ENCODE measurements around the gene SLC39A3.
A peak's percentile ranks its signal among the peaks of the same experiment; 100 is the strongest.

Gene SLC39A3

GRCh38 chr19:2702170-2703076 lies 37.4 kb downstream of the SLC39A3 start, which contains the start of gene GNG7:
Gene GNG7, minus strand, starts transcription at chr19:2702694. Its CDS starts 182,006 bp downstream, at chr19:2520688.
- peak; percentile 99 for DNase-seq (ENCODE audit: low spot score)

- no peak for DNase-seq (ENCODE audit: low spot score)
These were observed 38.3 kb downstream of the SLC39A3 start for GRCh38 chr19:2701361-2702169.

- no peak for DNase-seq (ENCODE audit: low spot score)
These were observed 39.0 kb downstream of the SLC39A3 start for GRCh38 chr19:2700660-2701360.

- DNase-seq (ENCODE audit: low spot score) = no peak
These were observed 40.2 kb downstream of the SLC39A3 start for GRCh38 chr19:2699413-2700140.

GRCh38 chr19:2694196-2694595 lies 45.6 kb downstream of the SLC39A3 start:
- DNase-seq (ENCODE audit: low spot score) = no peak

GRCh38 chr19:2693492-2694160 lies 46.2 kb downstream of the SLC39A3 start:
- DNase-seq (ENCODE audit: low spot score) = no peak

GRCh38 chr19:2691951-2692350 lies 47.9 kb downstream of the SLC39A3 start:
- DNase-seq (ENCODE audit: low spot score) = no peak

GRCh38 chr19:2690856-2691255 lies 49.0 kb downstream of the SLC39A3 start:
- no peak for DNase-seq (ENCODE audit: low spot score)

GRCh38 chr19:2686360-2686759 lies 53.5 kb downstream of the SLC39A3 start:
- DNase-seq (ENCODE audit: low spot score) = no peak

GRCh38 chr19:2685204-2685704 lies 54.6 kb downstream of the SLC39A3 start:
- DNase-seq (ENCODE audit: low spot score) = no peak

GRCh38 chr19:2683430-2684003 lies 56.3 kb downstream of the SLC39A3 start:
- no peak for DNase-seq (ENCODE audit: low spot score)

Measured in GM03348 (cell line).